HEK293 (cell line): ENCODE results near the gene ARV1.

ENCODE experiments used
- BCL11A ChIP-seq: fragments of 450-650 bp; formaldehyde crosslinking; IDR thresholded peaks from 2 replicates; pipeline ENCODE4 v1.5.1; 2016; ENCODE audit warnings: low read depth, missing biosample characterization, missing genetic modification characterization
- FEZF1 ChIP-seq: fragments of 450-650 bp; formaldehyde crosslinking; IDR thresholded peaks from 2 replicates; pipeline ENCODE4 v1.5.1; 2016; ENCODE audit warnings: missing biosample characterization, missing genetic modification characterization
- GLI2 ChIP-seq: fragments of 450-650 bp; formaldehyde crosslinking; IDR thresholded peaks from 2 replicates; pipeline ENCODE4; 2017; ENCODE audit warnings: missing biosample characterization, missing genetic modification characterization, low read depth, borderline replicate concordance
- INSM2 ChIP-seq: fragments of 450-650 bp; formaldehyde crosslinking; IDR thresholded peaks from 2 replicates; pipeline ENCODE4 v1.5.1; 2016; ENCODE audit warnings: missing biosample characterization, missing genetic modification characterization
- MYNN ChIP-seq: fragments of 450-650 bp; formaldehyde crosslinking; IDR thresholded peaks from 2 replicates; pipeline ENCODE4 v1.5.1; 2016; ENCODE audit warnings: missing biosample characterization, missing genetic modification characterization, borderline replicate concordance
- ZBTB21 ChIP-seq: fragments of 450-650 bp; formaldehyde crosslinking; IDR thresholded peaks from 2 replicates; pipeline ENCODE4 v1.5.1; 2017; ENCODE audit warnings: missing biosample characterization, missing genetic modification characterization
- ZNF16 ChIP-seq: fragments of 450-650 bp; formaldehyde crosslinking; IDR thresholded peaks from 2 replicates; pipeline ENCODE4 v1.5.1; 2016; ENCODE audit warnings: low read depth, missing biosample characterization, missing genetic modification characterization
- ZNF248 ChIP-seq: fragments of 450-650 bp; formaldehyde crosslinking; IDR thresholded peaks from 2 replicates; pipeline ENCODE4 v1.5.1; 2017; ENCODE audit warnings: missing biosample characterization, missing genetic modification characterization
- ZNF266 ChIP-seq: fragments of 450-650 bp; formaldehyde crosslinking; IDR thresholded peaks from 2 replicates; pipeline ENCODE4 v1.5.1; 2016; ENCODE audit warnings: missing biosample characterization, missing genetic modification characterization, low read depth
- ZNF274 ChIP-seq, 2 experiments: fragments of 200-500 bp in 1 of 2; fragments of 450-650 bp in 1 of 2; sonication (Bioruptor generic) in 1 of 2; formaldehyde crosslinking in 1 of 2; IDR thresholded peaks; 2 replicates each; pipeline versions ENCODE4 v1.5.1 to v1.6.1; 2014 to 2016; ENCODE audit warnings: borderline replicate concordance in 1 of 2, inconsistent platforms in 1 of 2, low read length in 1 of 2, missing biosample characterization in 1 of 2, missing genetic modification characterization in 1 of 2
- ZNF280C ChIP-seq: fragments of 450-650 bp; formaldehyde crosslinking; IDR thresholded peaks from 2 replicates; pipeline ENCODE4 v1.5.1; 2016; ENCODE audit warnings: missing biosample characterization, missing genetic modification characterization
- ZNF292 ChIP-seq: fragments of 450-650 bp; formaldehyde crosslinking; IDR thresholded peaks from 2 replicates; pipeline ENCODE4 v1.5.1; 2016; ENCODE audit warnings: low read depth, missing biosample characterization, missing genetic modification characterization, borderline replicate concordance
- ZNF37A ChIP-seq: fragments of 450-650 bp; IDR thresholded peaks from 2 replicates; pipeline ENCODE4 v1.5.1; 2018; ENCODE audit warnings: missing biosample characterization, missing genetic modification characterization
- ZNF394 ChIP-seq: fragments of 450-650 bp; formaldehyde crosslinking; IDR thresholded peaks from 2 replicates; pipeline ENCODE4 v1.5.1; 2016; ENCODE audit warnings: missing biosample characterization, missing genetic modification characterization, mild to moderate bottlenecking, moderate library complexity, borderline replicate concordance
- ZNF529 ChIP-seq: fragments of 450-650 bp; formaldehyde crosslinking; IDR thresholded peaks from 2 replicates; pipeline ENCODE4 v1.5.1; 2017; ENCODE audit warnings: missing genetic modification characterization, missing biosample characterization; ENCODE audit not compliant: insufficient replicate concordance
- ZNF548 ChIP-seq: fragments of 450-650 bp; formaldehyde crosslinking; IDR thresholded peaks from 2 replicates; pipeline ENCODE4 v1.5.1; 2016; ENCODE audit warnings: missing biosample characterization, missing genetic modification characterization
- ZNF549 ChIP-seq: fragments of 450-650 bp; IDR thresholded peaks from 2 replicates; pipeline ENCODE4 v1.5.1; 2018; ENCODE audit warnings: missing biosample characterization, missing genetic modification characterization, mild to moderate bottlenecking, inconsistent platforms, moderate library complexity
- ZNF558 ChIP-seq: fragments of 450-650 bp; formaldehyde crosslinking; IDR thresholded peaks from 2 replicates; pipeline ENCODE4 v1.5.1; 2016; ENCODE audit warnings: missing biosample characterization, missing genetic modification characterization
- ZNF792 ChIP-seq: fragments of 450-650 bp; formaldehyde crosslinking; IDR thresholded peaks from 2 replicates; pipeline ENCODE4 v1.5.1; 2016; ENCODE audit warnings: missing biosample characterization, missing genetic modification characterization
- ZSCAN23 ChIP-seq: fragments of 450-650 bp; formaldehyde crosslinking; IDR thresholded peaks from 2 replicates; pipeline ENCODE4 v1.5.1; 2016; ENCODE audit warnings: missing biosample characterization, missing genetic modification characterization
- ZSCAN30 ChIP-seq: fragments of 450-650 bp; IDR thresholded peaks from 2 replicates; pipeline ENCODE4 v1.5.1; 2018; ENCODE audit warnings: missing biosample characterization, mild to moderate bottlenecking, missing genetic modification characterization, moderate library complexity
- TF ChIP-seq, protein P1 (sequence below): fragments of 450-650 bp; formaldehyde crosslinking; IDR thresholded peaks from 2 replicates; pipeline ENCODE4 v1.5.1; 2016; ENCODE audit warnings: missing biosample characterization, missing genetic modification characterization, borderline replicate concordance
- TF ChIP-seq, protein P2 (sequence below): fragments of 450-650 bp; formaldehyde crosslinking; IDR thresholded peaks from 2 replicates; pipeline ENCODE4 v1.5.1; 2016; ENCODE audit warnings: missing biosample characterization, missing genetic modification characterization
- TF ChIP-seq, protein P3 (sequence below): fragments of 450-650 bp; formaldehyde crosslinking; IDR thresholded peaks from 2 replicates; pipeline ENCODE4 v1.5.1; 2016; ENCODE audit warnings: missing biosample characterization, missing genetic modification characterization

ARV1 gene

DNA sequence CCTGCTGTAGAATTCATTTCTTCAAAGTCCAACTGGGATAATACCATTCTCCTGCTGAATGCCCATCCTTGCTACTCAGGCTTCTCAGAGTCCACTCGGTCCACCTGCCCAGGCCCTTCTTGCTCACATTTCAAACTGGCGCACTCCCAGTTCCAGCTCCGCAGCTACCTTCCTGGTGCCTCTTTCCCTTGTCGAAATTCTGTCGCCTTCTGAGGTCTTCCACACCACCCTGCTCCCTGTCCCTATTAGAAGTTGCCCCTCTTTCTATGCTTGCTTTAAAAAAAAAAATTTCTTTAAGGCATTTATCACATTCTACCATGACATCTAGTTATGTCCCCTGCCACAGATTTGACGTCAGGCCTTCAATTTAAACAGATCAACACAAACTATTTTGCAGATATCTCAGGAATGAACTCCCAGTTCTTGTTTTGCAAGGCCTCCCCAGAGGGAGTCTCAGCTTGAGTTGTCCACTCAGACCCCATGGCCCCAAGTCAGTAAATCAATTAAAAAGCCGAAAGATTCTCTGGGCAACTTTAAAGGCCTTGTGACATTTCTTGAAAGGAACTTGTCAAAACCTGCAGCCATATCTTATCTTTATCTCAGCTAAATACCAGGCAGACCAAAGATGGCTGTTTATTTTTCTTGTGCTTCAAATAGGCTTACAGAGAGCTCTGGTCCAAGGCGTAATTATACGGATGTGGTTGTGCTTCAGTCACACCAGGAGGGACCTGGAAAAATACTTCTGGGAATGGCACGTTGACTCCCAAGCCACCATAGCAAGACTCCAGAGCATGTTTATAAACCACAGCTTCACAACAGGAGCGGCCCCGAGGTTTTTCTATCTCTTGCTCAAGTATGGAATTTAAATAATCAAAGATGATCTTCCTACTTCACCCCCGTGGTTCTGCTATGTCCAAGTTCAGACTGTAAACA is 59.0 kb downstream of the ARV1 start (continued):
- TF ChIP-seq ZSCAN23 (tag by site-specific recombination), result no peak
- peak; percentile 82 for TF ChIP-seq ZSCAN30 (tag by site-specific recombination)
- TF ChIP-seq ZBTB21 (tag by site-specific recombination), result peak; percentile 17; the same call in 1 of the 2 replicates
- TF ChIP-seq ZNF558, result no peak; the same call in 1 of the 2 replicates
- no peak for TF ChIP-seq ZNF529 (tag by site-specific recombination)
- TF ChIP-seq, protein P1, sequence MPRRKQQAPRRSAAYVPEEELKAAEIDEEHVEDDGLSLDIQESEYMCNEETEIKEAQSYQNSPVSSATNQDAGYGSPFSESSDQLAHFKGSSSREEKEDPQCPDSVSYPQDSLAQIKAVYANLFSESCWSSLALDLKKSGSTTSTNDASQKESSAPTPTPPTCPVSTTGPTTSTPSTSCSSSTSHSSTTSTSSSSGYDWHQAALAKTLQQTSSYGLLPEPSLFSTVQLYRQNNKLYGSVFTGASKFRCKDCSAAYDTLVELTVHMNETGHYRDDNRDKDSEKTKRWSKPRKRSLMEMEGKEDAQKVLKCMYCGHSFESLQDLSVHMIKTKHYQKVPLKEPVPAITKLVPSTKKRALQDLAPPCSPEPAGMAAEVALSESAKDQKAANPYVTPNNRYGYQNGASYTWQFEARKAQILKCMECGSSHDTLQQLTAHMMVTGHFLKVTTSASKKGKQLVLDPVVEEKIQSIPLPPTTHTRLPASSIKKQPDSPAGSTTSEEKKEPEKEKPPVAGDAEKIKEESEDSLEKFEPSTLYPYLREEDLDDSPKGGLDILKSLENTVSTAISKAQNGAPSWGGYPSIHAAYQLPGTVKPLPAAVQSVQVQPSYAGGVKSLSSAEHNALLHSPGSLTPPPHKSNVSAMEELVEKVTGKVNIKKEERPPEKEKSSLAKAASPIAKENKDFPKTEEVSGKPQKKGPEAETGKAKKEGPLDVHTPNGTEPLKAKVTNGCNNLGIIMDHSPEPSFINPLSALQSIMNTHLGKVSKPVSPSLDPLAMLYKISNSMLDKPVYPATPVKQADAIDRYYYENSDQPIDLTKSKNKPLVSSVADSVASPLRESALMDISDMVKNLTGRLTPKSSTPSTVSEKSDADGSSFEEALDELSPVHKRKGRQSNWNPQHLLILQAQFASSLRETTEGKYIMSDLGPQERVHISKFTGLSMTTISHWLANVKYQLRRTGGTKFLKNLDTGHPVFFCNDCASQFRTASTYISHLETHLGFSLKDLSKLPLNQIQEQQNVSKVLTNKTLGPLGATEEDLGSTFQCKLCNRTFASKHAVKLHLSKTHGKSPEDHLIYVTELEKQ (tag by site-specific recombination), result no peak; the same call in 1 of the 2 replicates
- TF ChIP-seq ZNF37A (tag by site-specific recombination), result no peak
- no peak for TF ChIP-seq ZNF549 (tag by site-specific recombination)
- TF ChIP-seq ZNF248 (tag by site-specific recombination), result no peak
- TF ChIP-seq ZNF16 (tag by site-specific recombination), result no peak
- no peak for TF ChIP-seq ZNF792 (tag by site-specific recombination)
- TF ChIP-seq ZNF274 (IDR thresholded peaks at IDR 0.05; ENCODE audit: low read length), result no peak
- TF ChIP-seq ZNF274 (tag by site-specific recombination; IDR thresholded peaks at IDR 0.05; ENCODE audit: borderline replicate concordance), result no peak
- peak; percentile 86 for TF ChIP-seq INSM2
- TF ChIP-seq, protein P2, sequence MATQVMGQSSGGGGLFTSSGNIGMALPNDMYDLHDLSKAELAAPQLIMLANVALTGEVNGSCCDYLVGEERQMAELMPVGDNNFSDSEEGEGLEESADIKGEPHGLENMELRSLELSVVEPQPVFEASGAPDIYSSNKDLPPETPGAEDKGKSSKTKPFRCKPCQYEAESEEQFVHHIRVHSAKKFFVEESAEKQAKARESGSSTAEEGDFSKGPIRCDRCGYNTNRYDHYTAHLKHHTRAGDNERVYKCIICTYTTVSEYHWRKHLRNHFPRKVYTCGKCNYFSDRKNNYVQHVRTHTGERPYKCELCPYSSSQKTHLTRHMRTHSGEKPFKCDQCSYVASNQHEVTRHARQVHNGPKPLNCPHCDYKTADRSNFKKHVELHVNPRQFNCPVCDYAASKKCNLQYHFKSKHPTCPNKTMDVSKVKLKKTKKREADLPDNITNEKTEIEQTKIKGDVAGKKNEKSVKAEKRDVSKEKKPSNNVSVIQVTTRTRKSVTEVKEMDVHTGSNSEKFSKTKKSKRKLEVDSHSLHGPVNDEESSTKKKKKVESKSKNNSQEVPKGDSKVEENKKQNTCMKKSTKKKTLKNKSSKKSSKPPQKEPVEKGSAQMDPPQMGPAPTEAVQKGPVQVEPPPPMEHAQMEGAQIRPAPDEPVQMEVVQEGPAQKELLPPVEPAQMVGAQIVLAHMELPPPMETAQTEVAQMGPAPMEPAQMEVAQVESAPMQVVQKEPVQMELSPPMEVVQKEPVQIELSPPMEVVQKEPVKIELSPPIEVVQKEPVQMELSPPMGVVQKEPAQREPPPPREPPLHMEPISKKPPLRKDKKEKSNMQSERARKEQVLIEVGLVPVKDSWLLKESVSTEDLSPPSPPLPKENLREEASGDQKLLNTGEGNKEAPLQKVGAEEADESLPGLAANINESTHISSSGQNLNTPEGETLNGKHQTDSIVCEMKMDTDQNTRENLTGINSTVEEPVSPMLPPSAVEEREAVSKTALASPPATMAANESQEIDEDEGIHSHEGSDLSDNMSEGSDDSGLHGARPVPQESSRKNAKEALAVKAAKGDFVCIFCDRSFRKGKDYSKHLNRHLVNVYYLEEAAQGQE, result 0 out of 2 replicates have a peak, but pooled peaks have one; percentile 20
- TF ChIP-seq ZNF280C (tag by site-specific recombination), result no peak
- TF ChIP-seq ZNF394 (tag by site-specific recombination), result no peak
- TF ChIP-seq ZNF548 (tag by site-specific recombination), result no peak
- TF ChIP-seq BCL11A (tag by site-specific recombination), result no peak
- TF ChIP-seq FEZF1, result peak; percentile 96
- no peak for TF ChIP-seq MYNN
- TF ChIP-seq GLI2 (tag by site-specific recombination), result peak; percentile 93
- TF ChIP-seq, protein P3, sequence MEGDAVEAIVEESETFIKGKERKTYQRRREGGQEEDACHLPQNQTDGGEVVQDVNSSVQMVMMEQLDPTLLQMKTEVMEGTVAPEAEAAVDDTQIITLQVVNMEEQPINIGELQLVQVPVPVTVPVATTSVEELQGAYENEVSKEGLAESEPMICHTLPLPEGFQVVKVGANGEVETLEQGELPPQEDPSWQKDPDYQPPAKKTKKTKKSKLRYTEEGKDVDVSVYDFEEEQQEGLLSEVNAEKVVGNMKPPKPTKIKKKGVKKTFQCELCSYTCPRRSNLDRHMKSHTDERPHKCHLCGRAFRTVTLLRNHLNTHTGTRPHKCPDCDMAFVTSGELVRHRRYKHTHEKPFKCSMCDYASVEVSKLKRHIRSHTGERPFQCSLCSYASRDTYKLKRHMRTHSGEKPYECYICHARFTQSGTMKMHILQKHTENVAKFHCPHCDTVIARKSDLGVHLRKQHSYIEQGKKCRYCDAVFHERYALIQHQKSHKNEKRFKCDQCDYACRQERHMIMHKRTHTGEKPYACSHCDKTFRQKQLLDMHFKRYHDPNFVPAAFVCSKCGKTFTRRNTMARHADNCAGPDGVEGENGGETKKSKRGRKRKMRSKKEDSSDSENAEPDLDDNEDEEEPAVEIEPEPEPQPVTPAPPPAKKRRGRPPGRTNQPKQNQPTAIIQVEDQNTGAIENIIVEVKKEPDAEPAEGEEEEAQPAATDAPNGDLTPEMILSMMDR (tag by site-specific recombination), result no peak
- TF ChIP-seq ZNF266 (tag by site-specific recombination), result no peak
- TF ChIP-seq ZNF292 (tag by site-specific recombination), result no peak
